IPS DF 19.7 (cell line): Measurements from ENCODE around the gene PTPRD.
A peak's percentile ranks its signal among the peaks of the same experiment; 100 is the strongest.

ENCODE experiments used
- DNase-seq: peaks from one replicate; pipeline ENCODE4 v3.0.0-alpha.2; 2013; ENCODE audit warnings: low read depth, low spot score

PTPRD gene

DNA sequence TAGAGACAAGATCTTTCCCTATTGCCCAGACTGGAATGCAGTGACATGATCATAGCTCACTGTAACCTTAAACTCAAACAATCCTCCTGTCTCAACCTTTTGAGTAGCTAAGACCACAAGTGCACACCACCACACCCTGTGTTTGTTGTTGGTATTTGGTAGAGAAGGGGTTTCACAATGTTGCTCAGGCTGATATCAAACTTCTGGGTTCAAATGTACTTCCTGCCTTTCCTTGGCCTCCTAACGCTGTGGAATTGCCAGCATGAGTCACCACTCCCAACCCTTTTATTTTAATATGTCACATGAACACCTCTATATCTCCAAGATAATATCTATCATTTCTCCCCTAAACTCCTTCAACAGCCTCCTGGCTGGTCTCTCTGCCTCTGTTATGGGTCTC lies 719.0 kb downstream of the PTPRD start:
- no peak for DNase-seq

DNA sequence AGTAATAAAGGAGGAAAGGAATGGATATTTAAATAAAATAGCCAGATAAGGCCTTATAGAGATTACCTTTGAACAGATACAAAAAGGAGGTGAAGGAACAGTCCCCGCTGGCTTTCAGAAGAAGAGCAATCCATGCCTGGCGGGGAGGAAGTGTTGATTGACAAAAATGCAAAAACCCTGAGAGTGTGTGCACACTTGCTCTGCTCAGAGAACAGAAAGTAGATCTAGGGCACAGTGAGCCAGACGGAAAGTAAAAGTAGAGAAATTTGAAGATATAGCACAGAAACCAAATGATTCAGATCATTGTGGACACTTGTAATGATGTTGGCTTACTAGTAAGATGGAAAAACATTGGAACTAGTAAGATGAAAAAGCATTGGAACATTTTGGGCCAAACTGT lies 720.6 kb downstream of the PTPRD start:
- DNase-seq = no peak

DNA sequence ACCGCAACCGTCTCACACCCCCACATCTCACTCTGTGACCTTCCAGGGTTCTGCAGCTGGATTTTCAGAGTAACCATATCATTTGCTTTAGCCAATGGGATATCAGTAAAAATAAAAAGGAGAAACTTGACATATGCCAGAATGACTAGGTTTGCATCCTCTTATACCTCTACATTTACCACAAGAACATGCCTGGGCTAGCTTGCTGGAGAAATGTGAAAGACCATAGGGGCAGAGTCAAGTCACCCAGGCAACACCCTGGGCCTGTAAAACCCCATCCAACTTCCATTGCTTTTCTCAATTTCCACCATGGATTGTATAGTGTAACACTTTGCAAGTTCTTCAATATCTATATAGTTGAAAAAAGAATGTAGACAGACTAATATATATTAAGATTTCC lies 731.1 kb downstream of the PTPRD start:
- DNase-seq = no peak

DNA sequence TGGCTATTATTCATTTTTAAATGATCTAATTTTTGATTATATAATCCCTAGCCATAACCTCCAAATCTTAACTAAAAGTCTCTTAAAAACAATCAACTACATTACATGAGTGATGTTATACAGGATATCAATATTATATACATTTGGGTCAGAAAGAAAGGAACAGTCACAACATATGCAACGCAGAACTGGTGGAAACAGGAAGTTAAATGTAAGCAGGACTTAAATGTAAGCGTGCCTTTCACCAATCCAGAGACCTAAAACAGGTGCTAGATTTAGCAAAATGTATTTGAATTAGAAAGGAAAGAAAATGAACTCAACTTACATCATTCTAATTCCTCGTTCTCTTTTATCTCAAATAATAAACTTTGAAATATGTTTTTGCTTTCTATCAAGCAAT lies 738.5 kb downstream of the PTPRD start:
- DNase-seq = no peak

DNA sequence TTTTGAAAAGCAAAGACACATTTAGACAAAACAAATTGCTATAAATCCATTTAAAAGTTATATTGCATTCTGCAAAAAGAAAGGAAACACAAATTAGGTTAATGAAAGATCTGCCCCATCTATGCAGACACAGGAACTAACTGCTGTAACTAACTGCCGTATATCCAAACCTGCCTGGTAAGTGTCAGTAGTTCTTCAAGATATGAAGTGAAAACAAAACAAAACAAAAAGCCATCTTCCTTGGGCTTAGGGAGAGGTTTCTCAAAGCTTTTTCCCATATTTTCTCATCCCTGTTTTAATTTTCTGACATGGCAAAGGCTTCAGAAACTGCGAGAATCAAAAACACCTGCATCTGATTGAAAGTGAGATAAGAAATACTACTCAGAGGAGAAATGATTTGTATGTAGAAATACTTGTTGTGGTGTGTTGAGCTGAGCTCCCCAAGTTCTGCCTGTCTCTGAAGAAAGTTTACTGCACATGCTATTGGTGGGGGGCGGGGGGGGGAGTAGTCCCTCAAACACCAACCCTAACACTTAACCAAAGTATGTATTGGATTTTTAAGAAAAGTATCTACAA lies 750.5 kb downstream of the PTPRD start:
- DNase-seq = no peak

DNA sequence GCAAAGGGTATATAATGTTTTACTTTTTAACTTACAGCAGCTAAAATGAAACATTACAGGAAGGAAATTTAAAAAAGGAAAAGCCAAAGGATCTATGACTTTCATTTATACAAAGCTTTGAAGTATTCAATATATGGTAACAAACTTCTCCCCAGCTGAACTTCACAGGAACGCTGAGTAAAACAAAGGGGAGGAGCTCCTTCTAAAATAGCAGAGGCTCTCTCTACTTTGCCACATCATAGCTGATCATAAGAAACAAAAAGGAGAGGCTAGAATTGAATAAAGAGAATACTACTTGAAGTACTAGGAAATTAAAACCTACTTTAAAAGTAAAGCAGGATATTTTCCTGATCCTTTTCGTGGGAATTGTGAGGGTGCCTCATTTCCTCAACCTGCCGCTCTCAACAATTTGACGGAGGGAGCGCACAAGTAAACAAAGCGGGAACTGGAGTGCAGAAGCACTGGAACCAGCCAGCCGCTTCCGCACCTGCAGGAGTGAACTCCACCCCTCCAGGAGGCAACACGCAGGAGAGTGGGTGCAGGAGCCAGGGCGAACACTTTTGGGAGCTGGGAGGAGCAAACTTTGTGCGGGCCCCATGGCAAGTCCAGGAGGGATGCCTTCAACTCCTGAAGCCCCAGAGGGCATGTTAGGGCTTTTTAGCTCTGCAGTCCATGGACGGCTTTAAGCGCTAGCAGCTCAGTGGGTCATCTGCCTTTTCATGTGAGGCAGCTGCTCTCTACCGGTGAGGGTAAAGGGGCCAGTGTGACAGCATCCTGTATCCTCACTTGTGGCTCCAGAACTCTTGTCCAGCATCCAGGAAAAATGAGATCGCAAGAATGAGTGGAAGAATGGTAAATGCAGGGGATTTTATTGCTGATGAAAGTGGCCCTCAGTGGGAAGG lies 757.4 kb downstream of the PTPRD start:
- no peak for DNase-seq

DNA sequence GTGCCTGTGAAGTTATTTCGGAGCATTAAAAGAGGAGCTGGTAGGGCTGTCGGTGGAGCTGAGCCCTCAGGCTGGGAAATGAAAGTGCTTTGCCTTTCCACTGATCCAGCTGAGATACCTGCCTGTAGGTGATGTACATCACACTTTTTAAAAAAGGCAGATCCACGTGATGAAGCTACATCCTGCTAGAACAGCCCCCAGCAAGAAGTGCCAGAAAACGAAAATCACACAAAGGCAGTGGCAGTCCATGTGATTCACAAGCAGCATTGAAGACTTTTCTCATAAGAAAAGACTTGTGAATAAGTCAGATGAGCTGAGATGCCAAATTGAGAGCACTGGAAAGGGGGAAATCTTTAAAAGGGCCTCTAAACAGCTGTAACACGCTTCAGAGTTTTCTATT lies 765.1 kb downstream of the PTPRD start:
- no peak for DNase-seq

DNA sequence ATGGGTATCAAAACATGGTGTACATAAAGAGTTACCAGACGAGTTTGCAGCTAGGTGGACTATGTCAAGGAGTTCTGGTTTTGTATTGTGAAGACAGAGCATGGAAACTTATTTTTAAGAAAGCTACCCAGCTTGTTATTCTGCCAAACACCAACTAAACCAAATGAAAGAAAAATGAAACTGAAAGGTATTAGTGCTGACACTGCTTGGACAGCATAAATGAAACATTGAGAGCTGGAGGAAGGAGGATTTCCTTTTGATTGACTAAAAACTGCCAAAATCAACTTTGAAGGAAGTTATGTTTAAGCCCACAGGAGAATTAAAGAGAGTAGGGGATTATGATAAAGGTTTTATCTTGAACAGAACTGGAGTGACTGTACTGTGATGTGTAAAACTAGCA lies 766.2 kb downstream of the PTPRD start:
- DNase-seq = no peak

DNA sequence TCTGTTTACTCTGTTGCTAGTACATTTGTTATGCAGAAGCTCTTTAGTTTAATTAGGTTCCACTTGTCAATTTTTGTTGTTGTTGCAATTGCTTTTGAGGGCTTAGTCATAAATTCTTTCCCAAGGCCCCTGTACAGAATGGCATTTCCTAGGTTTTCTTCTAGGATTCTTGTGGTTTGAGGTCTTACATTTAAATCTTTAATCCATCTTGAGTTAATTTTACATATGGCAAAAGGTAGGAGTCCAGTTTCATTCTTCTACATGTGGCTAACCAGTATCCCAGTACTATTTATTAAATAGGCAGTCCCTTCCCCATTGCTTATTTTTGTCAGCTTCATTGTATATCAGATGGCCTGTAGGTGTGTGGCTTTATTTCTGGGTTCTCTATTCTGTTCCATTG lies 792.4 kb downstream of the PTPRD start:
- DNase-seq = no peak

DNA sequence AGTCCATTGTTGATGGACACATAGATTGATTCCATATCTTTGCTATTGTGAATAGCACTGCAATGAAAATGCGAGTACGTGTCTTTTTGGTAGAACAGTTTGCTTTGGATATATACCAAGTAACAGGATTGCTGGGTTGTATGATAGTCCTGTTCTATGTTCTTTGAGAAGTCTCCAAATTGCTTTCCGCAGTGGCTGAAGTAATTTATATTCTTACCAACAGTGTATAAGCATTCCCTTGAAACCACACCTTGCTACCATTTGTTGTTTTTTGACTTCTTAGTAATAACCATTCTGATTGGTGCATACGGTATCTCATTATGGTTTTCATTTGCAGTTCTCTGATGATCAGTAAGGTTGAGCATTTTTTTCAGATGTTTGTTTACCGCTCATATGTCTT lies 792.9 kb downstream of the PTPRD start:
- no peak for DNase-seq

DNA sequence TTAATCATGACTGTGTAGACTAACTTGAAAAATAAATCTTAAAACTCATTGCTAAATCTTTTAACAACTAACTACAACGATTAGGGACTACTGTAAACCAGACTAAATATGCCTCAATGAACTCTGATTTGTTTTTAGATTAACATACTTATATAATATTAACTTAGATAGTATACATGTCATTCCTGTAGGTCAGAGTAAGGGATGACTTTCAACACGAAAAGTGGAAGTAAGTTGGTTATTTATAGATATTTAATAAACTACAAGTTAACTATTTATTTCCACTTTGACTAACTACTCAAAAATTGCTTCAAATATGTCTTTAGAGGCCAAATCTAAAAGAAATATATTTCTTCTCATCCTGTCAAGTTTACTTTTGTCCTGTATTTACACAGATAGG lies 795.6 kb downstream of the PTPRD start:
- no peak for DNase-seq

DNA sequence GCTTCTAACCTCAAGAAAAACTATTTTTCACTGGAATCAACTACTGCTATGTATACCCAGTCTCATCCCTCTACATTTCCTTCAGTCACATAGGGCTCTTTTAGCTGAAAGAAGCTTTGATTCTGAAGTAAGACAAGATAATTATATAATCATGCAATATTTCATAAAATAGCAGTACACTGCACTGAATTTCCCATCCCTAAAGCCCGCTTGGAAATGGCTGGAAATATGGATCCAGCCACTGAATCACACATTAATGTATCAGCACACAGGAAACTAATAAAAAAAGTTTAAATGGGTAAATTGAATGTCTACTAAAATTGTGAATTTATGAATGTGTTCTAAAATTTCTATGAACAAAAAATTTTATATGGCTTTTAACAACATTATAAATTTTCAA lies 808.7 kb downstream of the PTPRD start:
- no peak for DNase-seq

DNA sequence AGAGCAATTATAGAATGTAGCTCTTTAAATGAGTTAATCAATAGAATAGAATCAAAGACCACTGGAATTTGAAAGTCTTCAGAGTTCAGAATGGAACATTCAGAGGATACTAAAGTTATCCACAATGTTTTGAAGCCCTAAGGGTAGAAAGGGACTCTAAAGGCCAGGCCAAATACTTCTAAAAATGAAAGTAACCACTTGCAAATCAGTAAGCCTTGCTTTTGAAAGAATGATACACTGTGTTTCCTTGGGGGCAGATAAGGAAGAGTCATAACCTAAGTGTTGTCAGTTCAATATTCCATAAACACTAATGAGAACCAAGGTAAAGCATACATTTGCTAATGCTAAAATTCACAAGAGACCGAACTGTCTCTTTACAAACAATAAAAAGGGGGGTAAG lies 813.5 kb downstream of the PTPRD start:
- no peak for DNase-seq

DNA sequence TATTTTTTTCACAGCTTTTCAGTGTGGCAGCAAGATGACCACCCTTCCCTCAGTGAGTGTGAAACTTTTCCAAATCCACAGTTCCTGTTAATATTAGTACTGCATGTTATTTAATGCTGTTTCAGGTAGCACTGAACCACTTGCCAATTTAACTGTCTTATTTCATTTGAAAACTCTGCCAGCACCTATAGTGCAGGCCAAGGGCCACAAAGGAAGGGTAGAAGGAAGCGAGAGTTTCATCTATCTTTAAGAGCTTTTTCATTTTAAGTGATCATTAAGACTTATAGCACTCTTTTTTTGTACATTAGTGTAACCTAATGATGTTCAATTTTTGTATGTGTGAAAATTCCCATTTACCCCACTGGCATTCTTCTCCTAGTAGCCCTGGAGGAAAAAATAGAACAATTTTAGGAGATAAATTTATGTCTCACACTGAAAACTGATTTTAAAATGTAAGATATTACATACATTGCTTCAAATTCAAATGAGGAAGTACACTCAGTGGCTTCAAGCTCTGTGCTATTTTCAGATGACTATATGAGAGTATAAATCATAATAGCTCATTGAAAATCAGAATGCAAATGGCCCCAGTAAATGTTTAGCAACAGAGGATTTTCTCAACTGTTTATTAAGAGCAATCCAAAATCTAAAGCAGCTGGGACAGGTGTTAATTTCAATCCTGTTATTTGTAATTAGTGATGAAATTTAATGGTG lies 820.5 kb downstream of the PTPRD start:
- DNase-seq = no peak

DNA sequence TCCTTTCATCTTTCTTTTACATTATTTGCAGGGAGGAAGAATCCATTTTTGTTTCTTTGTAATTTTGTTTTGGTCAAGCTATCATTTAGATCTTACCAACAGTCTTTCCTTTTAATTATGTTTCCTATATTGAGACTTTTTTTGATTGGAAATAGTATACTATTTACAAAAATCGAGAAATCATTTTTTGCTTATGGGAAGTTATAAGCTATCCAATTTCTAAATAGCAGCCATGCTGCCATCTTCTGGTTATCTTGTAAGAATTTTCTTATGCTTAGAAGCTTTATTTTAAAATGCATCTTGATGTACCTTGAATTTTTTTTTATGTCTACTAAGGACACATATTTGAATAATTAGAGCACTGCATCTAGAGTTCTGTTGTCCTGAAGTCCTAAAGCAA lies 821.2 kb downstream of the PTPRD start:
- DNase-seq = no peak

DNA sequence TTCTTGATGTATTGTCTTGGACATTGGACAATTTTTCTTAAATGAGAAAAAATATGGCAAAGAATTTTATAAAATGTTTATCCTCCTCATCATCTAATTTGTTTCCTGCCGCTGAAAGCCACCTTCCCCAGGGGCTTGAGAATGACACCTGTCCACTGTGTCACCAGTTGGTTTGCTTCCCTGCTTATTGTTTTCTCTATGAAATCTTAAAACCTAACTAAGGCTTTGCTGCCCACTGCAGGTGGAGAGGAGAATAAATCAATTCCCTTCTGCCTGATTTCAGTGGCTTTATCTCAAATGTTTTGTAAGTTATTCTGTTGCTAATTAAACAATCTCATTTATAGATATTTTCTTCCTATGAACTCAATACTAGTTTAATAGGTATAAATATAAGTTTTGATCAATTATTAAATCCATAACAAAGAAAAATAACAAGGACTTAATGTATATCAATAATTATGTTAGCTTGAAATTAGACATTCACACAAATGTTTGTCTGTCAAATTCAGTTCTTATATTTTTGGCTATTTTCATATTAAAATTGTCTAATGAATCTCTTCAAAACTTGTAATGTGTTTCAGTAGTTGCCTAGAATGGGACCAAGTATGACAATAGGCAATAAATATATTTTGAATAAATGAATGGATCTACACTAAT lies 822.5 kb downstream of the PTPRD start:
- peak; percentile 3 for DNase-seq

DNA sequence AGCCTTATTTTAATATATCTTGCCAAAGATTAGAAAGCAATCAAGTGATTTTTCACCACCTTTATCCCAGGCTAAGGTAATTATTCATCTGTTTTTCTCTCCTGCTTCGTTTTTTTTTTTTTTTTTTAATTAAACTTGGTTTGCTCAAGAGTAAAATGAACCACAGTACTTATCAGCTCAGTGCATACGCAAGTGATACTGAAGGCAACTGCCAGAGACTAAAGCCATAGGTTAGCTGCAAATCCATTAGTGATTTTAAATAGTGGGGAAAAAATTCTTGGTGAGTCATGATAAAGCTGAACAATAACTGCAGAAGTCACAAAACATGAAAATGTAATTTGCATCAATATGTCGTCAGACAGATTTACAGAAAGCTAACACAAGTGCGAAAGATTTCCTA lies 829.1 kb downstream of the PTPRD start:
- no peak for DNase-seq

DNA sequence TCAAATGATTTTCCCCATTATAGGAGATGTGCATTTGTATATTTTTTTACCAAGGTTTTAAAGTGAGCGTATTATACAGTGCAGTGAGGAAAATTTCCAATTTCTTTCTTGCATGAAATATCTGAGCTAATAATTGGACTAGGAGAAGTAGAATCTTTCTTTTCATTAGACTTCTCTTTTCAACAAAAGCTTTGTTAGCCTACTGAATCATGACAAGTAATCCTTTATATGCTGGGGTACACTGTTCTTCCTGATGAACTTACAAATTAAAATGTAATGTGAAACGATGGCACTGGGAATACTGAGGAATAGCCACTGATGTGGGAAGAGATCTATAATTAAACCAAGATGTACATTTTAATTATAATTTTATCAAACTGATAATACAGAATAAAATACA lies 829.6 kb downstream of the PTPRD start:
- DNase-seq = no peak

DNA sequence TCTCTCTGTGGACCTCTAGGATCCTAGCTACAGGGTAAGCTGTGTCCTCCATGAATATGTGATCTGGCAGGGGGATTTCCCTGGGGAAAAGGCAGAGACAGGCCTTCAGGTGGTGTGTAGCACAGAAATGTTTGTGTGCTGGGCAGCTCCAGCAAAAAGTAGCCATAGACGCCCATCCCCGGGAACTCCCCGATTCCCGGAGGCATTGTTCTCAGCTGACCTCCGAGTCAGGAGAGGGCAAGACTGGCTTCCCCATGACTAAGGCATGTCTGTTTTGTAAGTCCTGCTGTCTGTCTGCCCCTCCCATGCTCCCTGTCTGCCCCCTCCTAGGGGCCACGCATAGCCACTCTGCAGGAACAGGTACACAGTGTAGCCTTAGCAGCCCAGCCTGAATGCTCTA lies 834.5 kb downstream of the PTPRD start:
- DNase-seq = no peak

DNA sequence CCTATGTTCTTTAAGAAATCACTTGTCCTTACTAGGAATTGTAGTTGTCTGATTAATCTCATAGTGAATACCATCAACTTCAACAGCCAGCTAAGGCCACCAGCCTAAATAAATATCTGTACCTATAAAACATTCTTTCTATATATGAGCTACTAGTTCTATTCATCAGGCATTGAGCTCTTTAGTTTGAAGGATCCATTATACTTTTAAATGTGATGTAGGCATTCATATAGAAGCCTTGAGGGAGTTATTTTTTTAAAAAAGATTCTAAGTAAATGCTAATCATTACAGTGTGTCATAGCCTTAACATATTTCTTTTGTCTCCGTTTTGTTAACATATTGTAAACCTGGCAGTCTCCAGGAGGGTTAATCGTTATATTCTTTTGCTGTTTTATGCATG lies 838.3 kb downstream of the PTPRD start:
- no peak for DNase-seq

DNA sequence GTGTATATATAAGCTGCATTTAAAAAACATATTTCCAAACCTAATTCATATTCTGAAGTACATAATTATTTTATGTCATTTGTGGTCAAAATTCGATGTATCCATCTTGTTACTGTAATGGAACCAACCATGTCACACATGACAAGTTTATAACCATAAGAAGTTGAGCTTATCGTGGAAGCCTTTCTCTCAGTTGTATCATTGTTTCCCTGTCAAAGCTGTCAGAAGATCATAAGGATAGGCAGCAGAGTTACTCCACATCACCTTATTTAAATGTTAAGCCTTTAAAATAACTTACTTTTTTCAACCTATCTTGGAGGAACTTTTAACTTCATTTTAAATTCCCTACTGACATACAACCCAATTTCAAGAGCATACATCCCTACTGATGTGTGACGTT lies 841.5 kb downstream of the PTPRD start:
- DNase-seq = no peak

DNA sequence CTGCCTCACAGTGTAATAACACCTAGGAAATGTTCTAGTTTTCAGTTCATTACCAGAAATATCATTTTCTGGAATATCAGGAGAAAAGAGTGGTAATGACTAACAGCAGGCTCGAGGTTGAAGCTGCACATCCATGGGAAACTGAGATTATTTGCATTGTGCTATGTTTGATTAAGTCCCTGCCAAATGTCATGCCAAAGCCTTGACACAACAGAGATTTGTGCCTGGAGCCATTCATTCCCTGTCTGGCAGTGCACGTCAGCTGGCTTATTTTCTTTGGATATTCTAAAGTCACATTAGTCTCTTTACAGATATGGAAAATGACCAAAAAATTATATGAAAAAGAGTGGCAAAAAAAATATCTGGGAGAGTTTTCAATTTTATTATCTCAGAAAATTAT lies 848.0 kb downstream of the PTPRD start:
- no peak for DNase-seq
